HEK293 (cell line): Measurements from ENCODE around the gene KIF12.

Source experiments
- CTCF ChIA-PET: fragments of 350-600 bp; formaldehyde crosslinking; extraction: SDS; loops from one replicate; lab custom pipeline; 2021; ENCODE audit warnings: antibody characterized with exemption; lab: Yijun Ruan, JAX
- POLR2A ChIA-PET: fragments of 300-600 bp; formaldehyde crosslinking; extraction: SDS; loops from one replicate; lab custom pipeline; 2020; ENCODE audit warnings: antibody characterized with exemption, inconsistent platforms; lab: Yijun Ruan, JAX
- H3K27ac ChIP-seq: fragments of 200-500 bp; sonication (Bioruptor generic); 2 replicates; pipeline ENCODE4 v1.5.1; 2014; ENCODE audit warnings: low read depth, low read length, control low read depth, inconsistent platforms; ENCODE audit errors: extremely low read depth
- H3K36me3 ChIP-seq, 2 experiments: fragments of 200-500 bp in 1 of 2; sonication (Bioruptor generic) in 1 of 2; 1 replicate in 1 of 2; 2 replicates in 1 of 2; pipeline ENCODE4 v1.5.1; 2014 to 2017; ENCODE audit warnings: inconsistent platforms in 2 of 2, low read length in 2 of 2; ENCODE audit not compliant: control insufficient read depth in 2 of 2, insufficient read depth in 1 of 2
- H3K4me1 ChIP-seq: fragments of 200-500 bp; sonication (Bioruptor generic); 2 replicates; pipeline ENCODE4 v1.5.1; 2014; ENCODE audit warnings: mild to moderate bottlenecking, low read length, inconsistent platforms; ENCODE audit not compliant: control insufficient read depth, insufficient read depth
- H3K4me3 ChIP-seq: 2 replicates; pipeline ENCODE4 v1.5.1; 2011; ENCODE audit warnings: low read depth, mild to moderate bottlenecking, control low read depth, low read length, moderate library complexity
- H3K9me3 ChIP-seq: fragments of 200-500 bp; sonication (Bioruptor generic); 2 replicates; pipeline ENCODE4 v1.5.1; 2014; ENCODE audit warnings: low read depth, low read length, inconsistent platforms; ENCODE audit not compliant: control insufficient read depth, insufficient read depth
- EGR2 ChIP-seq: fragments of 450-650 bp; formaldehyde crosslinking; IDR thresholded peaks from 2 replicates; pipeline ENCODE4 v1.5.1; 2016; ENCODE audit warnings: low read depth, missing biosample characterization, missing genetic modification characterization
- GFI1B ChIP-seq: fragments of 450-650 bp; formaldehyde crosslinking; IDR thresholded peaks from 2 replicates; pipeline ENCODE4 v1.5.1; 2016; ENCODE audit warnings: missing biosample characterization, missing genetic modification characterization
- GLIS2 ChIP-seq: fragments of 450-650 bp; formaldehyde crosslinking; IDR thresholded peaks from 2 replicates; pipeline ENCODE4 v1.5.1; 2016; ENCODE audit warnings: missing biosample characterization, missing genetic modification characterization
- HOXC10 ChIP-seq: sonication (generic); formaldehyde crosslinking; IDR thresholded peaks from 2 replicates; pipeline ENCODE4 v1.8.1; 2023; ENCODE audit warnings: mild to moderate bottlenecking, missing genetic modification reagents
- HOXD13 ChIP-seq: sonication (generic); formaldehyde crosslinking; IDR thresholded peaks from 2 replicates; pipeline ENCODE4 v1.8.0; 2022; ENCODE audit warnings: missing genetic modification reagents, borderline replicate concordance
- PRDM2 ChIP-seq: fragments of 450-650 bp; formaldehyde crosslinking; IDR thresholded peaks from 2 replicates; pipeline ENCODE4 v1.5.1; 2016; ENCODE audit warnings: missing biosample characterization, missing genetic modification characterization, borderline replicate concordance
- ZBTB8A ChIP-seq: fragments of 450-650 bp; formaldehyde crosslinking; IDR thresholded peaks from 2 replicates; pipeline ENCODE4 v1.5.1; 2016; ENCODE audit warnings: missing biosample characterization, missing genetic modification characterization
- ZFP37 ChIP-seq: fragments of 450-650 bp; formaldehyde crosslinking; IDR thresholded peaks from 2 replicates; pipeline ENCODE4 v1.5.1; 2016; ENCODE audit warnings: missing biosample characterization, missing genetic modification characterization
- ZNF10 ChIP-seq: fragments of 450-650 bp; formaldehyde crosslinking; IDR thresholded peaks from 2 replicates; pipeline ENCODE4 v1.5.1; 2017; ENCODE audit warnings: missing biosample characterization, missing genetic modification characterization
- ZNF146 ChIP-seq: fragments of 450-650 bp; formaldehyde crosslinking; IDR thresholded peaks from 2 replicates; pipeline ENCODE4 v1.5.1; 2016; ENCODE audit warnings: missing biosample characterization, missing genetic modification characterization
- ZNF239 ChIP-seq: fragments of 450-650 bp; formaldehyde crosslinking; IDR thresholded peaks from 2 replicates; pipeline ENCODE4 v1.5.1; 2016; ENCODE audit warnings: missing biosample characterization, missing genetic modification characterization
- ZNF433 ChIP-seq: fragments of 450-650 bp; formaldehyde crosslinking; IDR thresholded peaks from 2 replicates; pipeline ENCODE4 v1.5.1; 2016; ENCODE audit warnings: missing biosample characterization, missing genetic modification characterization, low read depth
- ZNF48 ChIP-seq: fragments of 450-650 bp; formaldehyde crosslinking; IDR thresholded peaks from 2 replicates; pipeline ENCODE4 v1.5.1; 2016; ENCODE audit warnings: missing biosample characterization, missing genetic modification characterization
- ZNF521 ChIP-seq: fragments of 450-650 bp; formaldehyde crosslinking; IDR thresholded peaks from 2 replicates; pipeline ENCODE4 v1.5.1; 2017; ENCODE audit warnings: missing biosample characterization, mild to moderate bottlenecking, missing genetic modification characterization
- ZNF549 ChIP-seq: fragments of 450-650 bp; IDR thresholded peaks from 2 replicates; pipeline ENCODE4 v1.5.1; 2018; ENCODE audit warnings: missing biosample characterization, missing genetic modification characterization, mild to moderate bottlenecking, inconsistent platforms, moderate library complexity
- ZNF571 ChIP-seq: fragments of 450-650 bp; formaldehyde crosslinking; IDR thresholded peaks from 2 replicates; pipeline ENCODE4 v1.5.0; 2017; ENCODE audit warnings: missing biosample characterization, missing genetic modification characterization
- ZNF830 ChIP-seq: fragments of 450-650 bp; IDR thresholded peaks from 2 replicates; pipeline ENCODE4 v1.5.0; 2018; ENCODE audit warnings: missing biosample characterization, missing genetic modification characterization, low read depth, mild to moderate bottlenecking, moderate library complexity
- TF ChIP-seq, protein P1 (sequence below): fragments of 450-650 bp; formaldehyde crosslinking; IDR thresholded peaks from 2 replicates; pipeline ENCODE4 v1.5.1; 2017; ENCODE audit warnings: missing biosample characterization, missing genetic modification characterization
- TF ChIP-seq, protein P2 (sequence below): fragments of 450-650 bp; formaldehyde crosslinking; IDR thresholded peaks from 2 replicates; pipeline ENCODE4 v1.5.1; 2016; ENCODE audit warnings: missing biosample characterization, missing genetic modification characterization, borderline replicate concordance

Gene KIF12

DNA sequence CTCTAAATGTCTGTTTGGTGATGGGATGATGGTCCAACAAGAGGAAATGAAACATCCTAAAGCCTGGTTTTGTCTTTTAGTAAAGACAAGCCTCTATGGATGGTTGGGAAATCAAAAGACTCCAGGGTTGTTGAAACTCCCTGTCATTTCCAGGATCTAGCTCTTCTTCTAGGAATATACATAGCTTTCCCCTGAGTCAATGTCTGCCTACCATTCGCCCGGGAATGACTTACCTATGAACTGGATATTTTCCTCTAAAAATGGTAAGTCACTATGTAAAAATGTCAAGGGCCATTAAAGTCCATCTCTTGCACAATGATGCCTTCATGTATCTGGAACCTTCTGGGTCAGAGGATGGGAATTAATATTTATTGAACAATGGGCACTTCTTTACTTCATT, 11.1 kb upstream of the KIF12 start:
- H3K27ac ChIP-seq = no peak overlapping the region
- POLR2A ChIA-PET = no interaction called here
- no peak for TF ChIP-seq ZNF549 (tag by site-specific recombination)
- TF ChIP-seq, protein P1, sequence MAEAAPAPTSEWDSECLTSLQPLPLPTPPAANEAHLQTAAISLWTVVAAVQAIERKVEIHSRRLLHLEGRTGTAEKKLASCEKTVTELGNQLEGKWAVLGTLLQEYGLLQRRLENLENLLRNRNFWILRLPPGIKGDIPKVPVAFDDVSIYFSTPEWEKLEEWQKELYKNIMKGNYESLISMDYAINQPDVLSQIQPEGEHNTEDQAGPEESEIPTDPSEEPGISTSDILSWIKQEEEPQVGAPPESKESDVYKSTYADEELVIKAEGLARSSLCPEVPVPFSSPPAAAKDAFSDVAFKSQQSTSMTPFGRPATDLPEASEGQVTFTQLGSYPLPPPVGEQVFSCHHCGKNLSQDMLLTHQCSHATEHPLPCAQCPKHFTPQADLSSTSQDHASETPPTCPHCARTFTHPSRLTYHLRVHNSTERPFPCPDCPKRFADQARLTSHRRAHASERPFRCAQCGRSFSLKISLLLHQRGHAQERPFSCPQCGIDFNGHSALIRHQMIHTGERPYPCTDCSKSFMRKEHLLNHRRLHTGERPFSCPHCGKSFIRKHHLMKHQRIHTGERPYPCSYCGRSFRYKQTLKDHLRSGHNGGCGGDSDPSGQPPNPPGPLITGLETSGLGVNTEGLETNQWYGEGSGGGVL = no peak
- TF ChIP-seq ZFP37 (tag by site-specific recombination) = no peak
- TF ChIP-seq HOXC10 = no peak
- no peak for TF ChIP-seq GFI1B (tag by site-specific recombination)
- no peak for TF ChIP-seq EGR2
- no peak for TF ChIP-seq GLIS2 (tag by site-specific recombination)
- TF ChIP-seq ZNF146 = no peak
- TF ChIP-seq ZNF830 (tag by site-specific recombination) = no peak
- TF ChIP-seq, protein P2, sequence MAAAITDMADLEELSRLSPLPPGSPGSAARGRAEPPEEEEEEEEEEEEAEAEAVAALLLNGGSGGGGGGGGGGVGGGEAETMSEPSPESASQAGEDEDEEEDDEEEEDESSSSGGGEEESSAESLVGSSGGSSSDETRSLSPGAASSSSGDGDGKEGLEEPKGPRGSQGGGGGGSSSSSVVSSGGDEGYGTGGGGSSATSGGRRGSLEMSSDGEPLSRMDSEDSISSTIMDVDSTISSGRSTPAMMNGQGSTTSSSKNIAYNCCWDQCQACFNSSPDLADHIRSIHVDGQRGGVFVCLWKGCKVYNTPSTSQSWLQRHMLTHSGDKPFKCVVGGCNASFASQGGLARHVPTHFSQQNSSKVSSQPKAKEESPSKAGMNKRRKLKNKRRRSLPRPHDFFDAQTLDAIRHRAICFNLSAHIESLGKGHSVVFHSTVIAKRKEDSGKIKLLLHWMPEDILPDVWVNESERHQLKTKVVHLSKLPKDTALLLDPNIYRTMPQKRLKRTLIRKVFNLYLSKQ (tag by site-specific recombination) = no peak
- TF ChIP-seq ZNF433 = no peak
- no peak for TF ChIP-seq ZNF239 (tag by site-specific recombination)
- no peak for TF ChIP-seq ZBTB8A (tag by site-specific recombination)
- TF ChIP-seq PRDM2 (tag by site-specific recombination) = no peak
- TF ChIP-seq ZNF521 (tag by site-specific recombination) = no peak
- TF ChIP-seq ZNF10 (tag by site-specific recombination) = no peak
- TF ChIP-seq ZNF571 (tag by site-specific recombination) = no peak
- TF ChIP-seq ZNF48 = no peak
- no peak for TF ChIP-seq HOXD13 (CRISPR knock-in tag)
- TF ChIP-seq, all 188 proteins: peak for 0
- CTCF ChIA-PET = interaction anchor here (0.7 to 10.8 kb wide), 10 partner anchors 8 to 201 kb away, joined by 3 to 225 read pairs (median 5); partner anchors contain the start of gene COL27A1
- Histone ChIP-seq H3K4me3 (no peak overlapping the region), H3K9me3 (no peaks in the 10 kb centered on the region), H3K36me3 (no peaks in the 10 kb centered on the region), H3K4me1 (no peaks in the 10 kb centered on the region)
